ENCODE results near the gene CNTFR. TPM values are rescaled to one million over a fixed set of nuclear protein-coding genes. Genes with fewer than 3 reads are reported as not detected.

The CNTFR gene
- total and polyA plus RNA-seq, 2 experiments from 2014 or later, result not detected

- no peak for DNase-seq
- 55 to 61% methylated on average over 22 to 40 of the region's 40 CpGs for WGBS, 2 experiments (ENCODE audit: low coverage in 1 of 2, low lambda C conversion rate in 2 of 2, missing lambda C conversion rate in 2 of 2)
- no peaks in the 10 kb centered on the region for H4K20me1 ChIP-seq (ENCODE audit: insufficient read depth)
Measured at GRCh38 chr9:34590381-34591247, 1.1 kb upstream of the CNTFR start.

GRCh38 chr9:34588671-34589635, 571 bp downstream of the CNTFR start:
- no peaks in the 10 kb centered on the region for H3K36me3 ChIP-seq (ENCODE audit: low read depth)
- TF ChIP-seq EZH2 (IDR thresholded peaks at IDR 0.05; ENCODE audit: insufficient read depth, poor library complexity, severe bottlenecking) (peak; percentile 97), EZH2phosphoT487 (IDR thresholded peaks at IDR 0.05; ENCODE audit: insufficient read depth, low read depth) (peak; percentile 60)
- H3K4me3 ChIP-seq, result no peak overlapping the region
- WGBS, 2 experiments (ENCODE audit: low coverage in 1 of 2, low lambda C conversion rate in 2 of 2, missing lambda C conversion rate in 2 of 2), result 1 to 3% methylated on average over 70 to 83 of the region's 86 CpGs
- H3K4me1 ChIP-seq (ENCODE audit: insufficient read depth), result no peaks in the 10 kb centered on the region
- H3K27ac ChIP-seq, result no peak overlapping the region
- no peak overlapping the region for H2AFZ ChIP-seq
- in situ Hi-C loops (cut with MboI), result no loop called here
- H3K9ac ChIP-seq, result no peak overlapping the region
- peaks cover 88% of the 10 kb centered on the region for H3K27me3 ChIP-seq (replicated peaks; ENCODE audit: insufficient read depth)
- no peaks in the 10 kb centered on the region for H4K20me1 ChIP-seq (ENCODE audit: insufficient read depth)
- H3K4me2 ChIP-seq (ENCODE audit: unreplicated experiment), result no peak overlapping the region
- H3K9me3 ChIP-seq (ENCODE audit: low read depth), result no peaks in the 10 kb centered on the region
- DNase-seq, result no peak
- no peaks in the 10 kb centered on the region for H3F3A ChIP-seq (ENCODE audit: insufficient read depth)
- no peaks in the 10 kb centered on the region for H3K9me2 ChIP-seq (ENCODE audit: insufficient read depth)
- no peaks in the 10 kb centered on the region for H3K79me2 ChIP-seq (ENCODE audit: insufficient read depth)

More at GRCh38 chr9:34590381-34591247, 1.1 kb upstream of the CNTFR start:
- Histone ChIP-seq H3K79me2 (ENCODE audit: insufficient read depth) (no peaks in the 10 kb centered on the region), H3K27ac (no peak overlapping the region), H3K4me2 (ENCODE audit: unreplicated experiment) (no peak overlapping the region), H3K9me2 (ENCODE audit: insufficient read depth) (no peaks in the 10 kb centered on the region), H3K9ac (no peak overlapping the region), H3F3A (ENCODE audit: insufficient read depth) (no peaks in the 10 kb centered on the region), H3K9me3 (ENCODE audit: low read depth) (no peaks in the 10 kb centered on the region), H2AFZ (no peak overlapping the region), H3K36me3 (ENCODE audit: low read depth) (no peaks in the 10 kb centered on the region), H3K4me1 (ENCODE audit: insufficient read depth) (no peaks in the 10 kb centered on the region), H3K4me3 (no peak overlapping the region), H3K27me3 (replicated peaks; ENCODE audit: insufficient read depth) (peaks cover 84% of the 10 kb centered on the region)
- TF ChIP-seq EZH2 (IDR thresholded peaks at IDR 0.05; ENCODE audit: insufficient read depth, poor library complexity, severe bottlenecking) (no peak), EZH2phosphoT487 (IDR thresholded peaks at IDR 0.05; ENCODE audit: insufficient read depth, low read depth) (no peak)
- in situ Hi-C loops (cut with MboI), result loop anchor here (5.0 to 10.0 kb wide), 2 partner anchors 38 to 186 kb away; no protein-coding TSS in a partner anchor

GRCh38 chr9:34587271-34587670, 2.3 kb downstream of the CNTFR start:
- Histone ChIP-seq H3K4me1 (ENCODE audit: insufficient read depth) (no peaks in the 10 kb centered on the region), H3K27me3 (replicated peaks; ENCODE audit: insufficient read depth) (peaks cover 71% of the 10 kb centered on the region), H3K9me3 (ENCODE audit: low read depth) (no peaks in the 10 kb centered on the region), H3F3A (ENCODE audit: insufficient read depth) (no peaks in the 10 kb centered on the region), H3K4me3 (no peak overlapping the region), H2AFZ (no peak overlapping the region), H4K20me1 (ENCODE audit: insufficient read depth) (no peaks in the 10 kb centered on the region), H3K4me2 (ENCODE audit: unreplicated experiment) (no peak overlapping the region), H3K36me3 (ENCODE audit: low read depth) (no peaks in the 10 kb centered on the region), H3K9me2 (ENCODE audit: insufficient read depth) (no peaks in the 10 kb centered on the region), H3K27ac (no peak overlapping the region), H3K79me2 (ENCODE audit: insufficient read depth) (no peaks in the 10 kb centered on the region), H3K9ac (no peak overlapping the region)
- no peak for DNase-seq
- TF ChIP-seq EZH2phosphoT487 (IDR thresholded peaks at IDR 0.05; ENCODE audit: insufficient read depth, low read depth) (no peak), EZH2 (IDR thresholded peaks at IDR 0.05; ENCODE audit: insufficient read depth, poor library complexity, severe bottlenecking) (no peak)
- 44 to 46% methylated on average over 2 of the region's 2 CpGs for WGBS, 2 experiments (ENCODE audit: low coverage in 1 of 2, low lambda C conversion rate in 2 of 2, missing lambda C conversion rate in 2 of 2)
- in situ Hi-C loops (cut with MboI), result no loop called here

DNA sequence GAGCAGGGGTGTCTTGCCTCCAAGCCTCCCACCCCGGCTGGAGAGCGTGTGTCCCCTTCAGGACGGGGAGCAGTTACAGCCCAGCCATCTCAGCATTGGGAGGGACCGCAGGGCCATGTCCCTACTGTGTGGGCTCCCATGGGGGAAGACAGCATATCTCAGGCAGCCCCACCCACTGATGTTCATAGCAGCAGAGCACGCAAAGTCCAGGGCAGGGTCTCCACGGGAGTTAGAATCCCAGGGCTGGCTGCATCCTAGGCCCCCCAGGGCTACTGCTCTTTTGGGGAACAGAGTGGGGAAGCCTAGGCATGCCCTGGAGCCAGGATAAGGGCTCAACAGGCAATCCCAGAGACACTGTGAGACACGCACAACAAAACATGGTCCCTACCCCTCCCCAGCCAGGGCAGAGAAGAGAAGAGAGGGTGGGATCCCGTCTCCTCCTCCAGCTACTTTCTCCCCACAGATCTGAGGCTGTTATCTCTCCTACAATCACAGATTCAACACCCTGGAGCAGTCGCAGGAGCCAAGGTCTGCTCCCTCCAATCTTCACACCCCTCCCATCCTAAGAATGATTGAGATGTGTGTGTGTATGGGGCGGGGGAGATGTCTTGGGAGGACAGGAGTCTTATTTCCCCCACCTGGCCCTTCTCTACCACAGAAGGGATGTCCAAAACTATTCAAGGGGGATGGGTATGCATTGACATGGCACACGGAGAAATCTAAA, 3.4 kb downstream of the CNTFR start:
- H4K20me1 ChIP-seq (ENCODE audit: insufficient read depth), result no peaks in the 10 kb centered on the region
- no peaks in the 10 kb centered on the region for H3K79me2 ChIP-seq (ENCODE audit: insufficient read depth)
- peaks cover 73% of the 10 kb centered on the region for H3K27me3 ChIP-seq (replicated peaks; ENCODE audit: insufficient read depth)
- H3F3A ChIP-seq (ENCODE audit: insufficient read depth), result no peaks in the 10 kb centered on the region
- no peak overlapping the region for H2AFZ ChIP-seq
- 52 to 54% methylated on average over 10 to 11 of the region's 11 CpGs for WGBS, 2 experiments (ENCODE audit: low coverage in 1 of 2, low lambda C conversion rate in 2 of 2, missing lambda C conversion rate in 2 of 2)
- H3K9ac ChIP-seq, result no peak overlapping the region
- no peak overlapping the region for H3K4me2 ChIP-seq (ENCODE audit: unreplicated experiment)
- no peaks in the 10 kb centered on the region for H3K36me3 ChIP-seq (ENCODE audit: low read depth)
- no peaks in the 10 kb centered on the region for H3K9me3 ChIP-seq (ENCODE audit: low read depth)
- H3K4me1 ChIP-seq (ENCODE audit: insufficient read depth), result no peaks in the 10 kb centered on the region
- DNase-seq, result no peak
- H3K4me3 ChIP-seq, result no peak overlapping the region
- H3K27ac ChIP-seq, result no peak overlapping the region
- no peaks in the 10 kb centered on the region for H3K9me2 ChIP-seq (ENCODE audit: insufficient read depth)
- in situ Hi-C loops (cut with MboI), result no loop called here
- TF ChIP-seq EZH2phosphoT487 (IDR thresholded peaks at IDR 0.05; ENCODE audit: insufficient read depth, low read depth) (no peak), EZH2 (IDR thresholded peaks at IDR 0.05; ENCODE audit: insufficient read depth, poor library complexity, severe bottlenecking) (no peak)
